HepG2 (cell line): ENCODE measurements around the gene AEBP1. TPM values are rescaled to one million over a fixed set of nuclear protein-coding genes. Genes with fewer than 3 reads are reported as not detected.

Experiments used
- ATAC-seq: fragments of 200-7000 bp; cut with Tn5 transposase; 3 replicates; pipeline ENCODE4 v1.9.1; 2020; ENCODE audit warnings: mild to moderate bottlenecking, moderate library complexity
- BruUV-seq: library from RNA; stranded (reverse); fragments of 400-500 nt; replicated peaks from 2 replicates; lab custom pipeline; 2021; lab: Mats Ljungman, UMichigan
- CTCF ChIA-PET: fragments of 300-600 bp; formaldehyde crosslinking; extraction: SDS; loops from one replicate; lab custom pipeline; 2021; ENCODE audit warnings: low total read pairs, inconsistent platforms, low intra/inter-chr PET ratio; lab: Yijun Ruan, JAX
- POLR2A ChIA-PET: fragments of 350-600 bp; sonication (Branson Sonifier 250); formaldehyde crosslinking; loops from one replicate; lab custom pipeline; 2020; ENCODE audit warnings: antibody characterized with exemption, inconsistent platforms; lab: Yijun Ruan, JAX
- DNase-seq: peaks from one replicate; pipeline ENCODE4 v3.0.0-alpha.2; 2015; ENCODE audit warnings: low spot score
- FAIRE-seq: peaks from 3 replicates; lab custom pipeline; 2011; peaks lifted over from hg19 to GRCh38; lab: Jason Lieb, UNC
- H2AFZ ChIP-seq: one replicate; pipeline ENCODE4 v1.6.1; 2011; ENCODE audit warnings: low read length, inconsistent platforms
- H3K27ac ChIP-seq: fragments of 300-600 bp; 3 replicates; pipeline ENCODE4 v1.8.0; 2011; ENCODE audit warnings: mixed run types, mild to moderate bottlenecking, mixed read lengths, low read length, inconsistent platforms; ENCODE audit not compliant: insufficient read depth; ENCODE audit errors: extremely low read length
- H3K27me3 ChIP-seq, 2 experiments: fragments of 200-600 bp in 1 of 2; 2 replicates in 1 of 2; 3 replicates in 1 of 2; pipeline versions ENCODE4 v1.6.0 to v1.8.0; 2011; ENCODE audit warnings: low read length in 2 of 2, mild to moderate bottlenecking in 2 of 2, moderate library complexity in 2 of 2, inconsistent platforms in 1 of 2; ENCODE audit not compliant: insufficient read depth in 2 of 2, control insufficient read depth in 1 of 2
- H3K36me3 ChIP-seq, 2 experiments: fragments of 200-600 bp in 1 of 2; replicated peaks in 1 of 2; 2 replicates in 1 of 2; 3 replicates in 1 of 2; pipeline versions ENCODE4 v1.5.1 to v1.8.0; 2011; ENCODE audit warnings: low read length in 2 of 2, inconsistent platforms in 1 of 2; ENCODE audit not compliant: insufficient read depth in 2 of 2, control insufficient read depth in 1 of 2
- H3K4me1 ChIP-seq: 2 replicates; pipeline ENCODE4 v1.5.1; 2012; ENCODE audit warnings: low read length, inconsistent platforms; ENCODE audit not compliant: insufficient read depth
- H3K4me2 ChIP-seq: 2 replicates; pipeline ENCODE4 v1.6.0; 2011; ENCODE audit warnings: low read depth, low read length, inconsistent platforms
- H3K4me3 ChIP-seq, 3 experiments: fragments of 200-600 bp in 1 of 3; sonication (generic), shearing (Covaris generic) in 1 of 3; replicated peaks in 1 of 3; 2 replicates each; pipeline ENCODE4 v1.5.1; 2011 to 2016; ENCODE audit warnings: low read length in 3 of 3, inconsistent platforms in 2 of 3, low read depth in 2 of 3, mild to moderate bottlenecking in 2 of 3, control low read depth in 1 of 3, mixed read lengths in 1 of 3; ENCODE audit not compliant: insufficient read depth in 1 of 3
- H3K79me2 ChIP-seq: one replicate; pipeline ENCODE4 v1.6.1; 2011; ENCODE audit warnings: low read length, inconsistent platforms; ENCODE audit not compliant: insufficient read depth
- H3K9ac ChIP-seq: 2 replicates; pipeline ENCODE4 v1.6.0; 2011; ENCODE audit warnings: mild to moderate bottlenecking, low read depth, low read length, inconsistent platforms; ENCODE audit not compliant: insufficient read depth
- H3K9me3 ChIP-seq: 2 replicates; pipeline ENCODE4 v1.5.1; 2012; ENCODE audit warnings: mild to moderate bottlenecking, low read length
- H4K20me1 ChIP-seq: 2 replicates; pipeline ENCODE4 v1.6.0; 2011; ENCODE audit warnings: inconsistent platforms, mild to moderate bottlenecking, low read length, moderate library complexity; ENCODE audit not compliant: insufficient read depth
- STAG1 ChIP-seq: sonication (generic); formaldehyde crosslinking; IDR thresholded peaks from 2 replicates; pipeline ENCODE4 v1.4.0; 2020; ENCODE audit warnings: missing genetic modification reagents
- YEATS2 ChIP-seq: sonication (generic); formaldehyde crosslinking; IDR thresholded peaks from 2 replicates; pipeline ENCODE4 v1.4.0; 2020; ENCODE audit warnings: missing genetic modification reagents, borderline replicate concordance
- ZNF768 ChIP-seq: sonication (generic); formaldehyde crosslinking; IDR thresholded peaks from 2 replicates; pipeline ENCODE4 v1.4.0; 2020; ENCODE audit warnings: missing genetic modification reagents
- WGBS: methylation state at CpG from one replicate; pipeline ENCODE4 v1.1.6; 2017; ENCODE audit warnings: low lambda C conversion rate; 5-methylcytosine and 5-hydroxymethylcytosine counted together
- in situ Hi-C: cut with HindIII; loops from 2 replicates; pipeline ENCODE4 v1.10.0; 2017; ENCODE audit warnings: low pct_unique_long_range_greater_than_20kb; ENCODE audit not compliant: extremely low pct_ligation_motif_present
- intact Hi-C: fragments of 100-400 bp; cut with micrococcal nuclease; formaldehyde crosslinking; loops from one replicate; pipeline ENCODE4 v1.10.0; 2022; ENCODE audit not compliant: unreplicated experiment
- polyA plus RNA-seq, 8 experiments: library from polyadenylated mRNA; depleted of rRNA in 3 of 8; stranded (reverse) in 7 of 8; unstranded in 1 of 8; fragments of >200 nt; fragmentation: Illumina TruSeq in 4 of 8; extraction: Trizol in 4 of 8; gene quantifications; 2 replicates each; pipeline versions ENCODE4 v1.2.1 to v1.2.3, GENCODE V29; 2011 to 2016; ENCODE audit warnings: low read depth in 4 of 8, missing spikeins in 1 of 8, mixed read lengths in 1 of 8; ENCODE audit not compliant: insufficient read depth in 1 of 8
- total RNA-seq, 5 experiments: library from RNA; depleted of rRNA; stranded (reverse); fragments of >200 nt; fragmentation: Illumina TruSeq; extraction: Trizol; gene quantifications; 2 replicates each; pipeline ENCODE4 v1.2.3, GENCODE V29; 2016; ENCODE audit warnings: low read depth in 1 of 5
- TF ChIP-seq, protein P1 (sequence below): sonication (generic); formaldehyde crosslinking; IDR thresholded peaks from 2 replicates; pipeline ENCODE4 v1.4.0; 2020; ENCODE audit warnings: missing genetic modification reagents, low read depth, mild to moderate bottlenecking, borderline replicate concordance
- TF ChIP-seq, protein P2 (sequence below): sonication (generic); formaldehyde crosslinking; IDR thresholded peaks from 2 replicates; pipeline ENCODE4 v1.4.0; 2020; ENCODE audit warnings: missing genetic modification reagents

The AEBP1 gene
- total and polyA plus RNA-seq, 2 of the 13 experiments (the other 11 are each of a cell fraction or from before 2014, with no cell fraction given) = 0.22 to 0.55 TPM

DNA sequence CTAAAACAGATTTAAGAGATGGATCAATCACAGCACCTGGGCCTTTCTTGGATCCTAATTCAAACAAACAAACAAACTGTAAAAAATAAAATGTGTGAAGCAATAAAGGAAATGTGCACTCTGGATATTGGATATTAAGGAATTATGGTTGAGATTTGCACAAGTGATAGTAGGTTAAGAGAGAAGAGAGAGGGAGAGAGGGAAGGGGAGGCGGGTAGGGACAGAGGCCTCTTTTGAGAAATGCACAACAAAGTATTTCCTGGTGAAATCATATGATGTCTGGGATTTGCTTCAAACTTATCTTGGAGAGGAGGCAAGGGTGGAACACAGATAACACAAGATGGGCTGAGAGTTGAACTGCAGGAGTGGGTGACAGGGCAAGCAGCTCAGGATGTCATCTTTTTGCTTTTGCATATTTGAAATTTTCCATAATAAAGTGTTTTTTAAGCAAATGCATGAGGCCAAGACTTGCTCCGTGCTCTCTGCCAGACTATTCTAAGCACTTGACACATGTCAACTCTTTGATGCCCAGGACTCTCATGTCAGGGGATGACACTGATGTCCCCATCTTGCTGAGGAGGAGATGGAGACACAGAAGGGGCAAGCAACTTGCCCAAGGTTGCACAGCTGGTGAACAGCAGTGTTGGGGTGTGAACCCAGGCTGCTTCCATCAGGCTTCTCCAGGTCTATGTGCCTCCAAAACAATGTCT, 9.1 kb upstream of the AEBP1 start:
- in situ Hi-C loops = no loop called here
- H2AFZ ChIP-seq = no peak overlapping the region
- H3K9ac ChIP-seq = no peak overlapping the region
- no peaks in the 10 kb centered on the region for H3K36me3 ChIP-seq
- intact Hi-C loops = no loop called here
- H3K4me2 ChIP-seq = no peak overlapping the region
- no peak for FAIRE-seq
- no peaks in the 10 kb centered on the region for H3K79me2 ChIP-seq
- ATAC-seq = no peak
- H3K4me3 ChIP-seq = no peak overlapping the region
- WGBS = 25% methylated on average over 2 of the region's 2 CpGs
- peaks cover 0 to 2% of the 10 kb centered on the region in 2 experiments; a peak in 2 of 5 replicates for H3K27me3 ChIP-seq
- CTCF ChIA-PET = no interaction called here
- POLR2A ChIA-PET = no interaction called here
- no peak for DNase-seq
- TF ChIP-seq, protein P1, sequence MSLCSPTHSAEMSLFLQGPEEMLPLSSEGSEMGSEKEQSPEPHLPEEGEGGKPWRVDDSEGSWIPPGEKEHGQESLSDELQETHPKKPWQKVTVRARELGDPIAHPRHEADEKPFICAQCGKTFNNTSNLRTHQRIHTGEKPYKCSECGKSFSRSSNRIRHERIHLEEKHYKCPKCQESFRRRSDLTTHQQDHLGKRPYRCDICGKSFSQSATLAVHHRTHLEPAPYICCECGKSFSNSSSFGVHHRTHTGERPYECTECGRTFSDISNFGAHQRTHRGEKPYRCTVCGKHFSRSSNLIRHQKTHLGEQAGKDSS = no peak
- peak; percentile 80 for TF ChIP-seq ZNF768 (CRISPR knock-in tag)
- BruUV-seq = no TSS peak
- no peaks in the 10 kb centered on the region for H3K9me3 ChIP-seq
- H3K4me1 ChIP-seq = peaks cover 57% of the 10 kb centered on the region
- no peak overlapping the region for H3K27ac ChIP-seq
- no peaks in the 10 kb centered on the region for H4K20me1 ChIP-seq

- ChIA-PET CTCF (no interaction called here), POLR2A (no interaction called here)
- Histone ChIP-seq H3K79me2 (no peaks in the 10 kb centered on the region), H3K4me1 (peaks cover 64% of the 10 kb centered on the region), H3K9me3 (no peaks in the 10 kb centered on the region), H3K27ac (no peak overlapping the region), H2AFZ (no peak overlapping the region), H3K9ac (no peak overlapping the region), H3K36me3 (no peaks in the 10 kb centered on the region), H4K20me1 (no peaks in the 10 kb centered on the region), H3K27me3 (peaks cover 0 to 2% of the 10 kb centered on the region in 2 experiments; a peak in 2 of 5 replicates), H3K4me2 (no peak overlapping the region), H3K4me3 (no peak overlapping the region)
- TF ChIP-seq YEATS2 (no peak), STAG1 (CRISPR knock-in tag) (no peak)
- TF ChIP-seq, protein P2, sequence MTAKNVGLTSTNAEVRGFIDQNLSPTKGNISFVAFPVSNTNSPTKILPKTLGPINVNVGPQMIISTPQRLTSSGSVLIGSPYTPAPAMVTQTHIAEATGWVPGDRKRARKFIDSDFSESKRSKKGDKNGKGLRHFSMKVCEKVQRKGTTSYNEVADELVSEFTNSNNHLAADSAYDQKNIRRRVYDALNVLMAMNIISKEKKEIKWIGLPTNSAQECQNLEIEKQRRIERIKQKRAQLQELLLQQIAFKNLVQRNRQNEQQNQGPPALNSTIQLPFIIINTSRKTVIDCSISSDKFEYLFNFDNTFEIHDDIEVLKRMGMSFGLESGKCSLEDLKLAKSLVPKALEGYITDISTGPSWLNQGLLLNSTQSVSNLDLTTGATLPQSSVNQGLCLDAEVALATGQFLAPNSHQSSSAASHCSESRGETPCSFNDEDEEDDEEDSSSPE = no peak
- no TSS peak for BruUV-seq
- intact Hi-C loops (no loop called here), in situ Hi-C loops (no loop called here)
- no peak for DNase-seq
- 92% methylated on average over 2 of the region's 3 CpGs for WGBS
- FAIRE-seq = no peak
- ATAC-seq = no peak
Observed at GRCh38 chr7:44095781-44096180, 8.4 kb upstream of the AEBP1 start.
